NCI-H128 (cell line): Measurements from ENCODE around the gene CAMKMT.
"Not testable (repeated sequence)": the region's sequence is repeated elsewhere in the genome, so short reads cannot be mapped to it uniquely, and the experiment has no call there.

Experiments
- DNase-seq: peaks from one replicate; lab custom pipeline; 2025; ENCODE audit not compliant: unreplicated experiment; lab: John Stamatoyannopoulos, UW

Gene CAMKMT

GRCh38 chr2:44360749-44361329 lies 908 bp upstream of the CAMKMT start:
- no peak for DNase-seq

GRCh38 chr2:44362207-44363015 lies 664 bp downstream of the CAMKMT start:
- DNase-seq: no peak

DNA sequence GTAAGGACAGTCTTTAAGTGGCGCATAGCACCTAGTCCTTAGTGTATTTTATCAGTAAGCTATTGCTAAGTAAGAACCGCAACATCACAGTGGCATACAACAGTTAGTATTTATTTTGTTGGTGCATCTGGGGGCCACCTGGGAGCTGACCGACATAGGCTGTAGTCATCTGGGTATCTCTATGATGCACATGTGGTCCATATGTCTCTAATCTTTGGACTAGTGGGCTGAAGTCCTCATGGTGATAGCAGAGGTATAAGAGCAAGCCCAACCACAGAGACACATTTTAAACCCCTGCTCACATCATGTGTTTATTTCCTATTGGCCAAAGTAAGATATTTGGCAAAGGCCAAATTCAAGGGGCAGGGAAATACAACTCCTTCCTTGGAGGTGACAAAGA lies 2.9 kb downstream of the CAMKMT start:
- DNase-seq: no peak

GRCh38 chr2:44367591-44367990 lies 5.8 kb downstream of the CAMKMT start:
- no peak for DNase-seq

GRCh38 chr2:44369392-44369791 lies 7.6 kb downstream of the CAMKMT start:
- no peak for DNase-seq

DNA sequence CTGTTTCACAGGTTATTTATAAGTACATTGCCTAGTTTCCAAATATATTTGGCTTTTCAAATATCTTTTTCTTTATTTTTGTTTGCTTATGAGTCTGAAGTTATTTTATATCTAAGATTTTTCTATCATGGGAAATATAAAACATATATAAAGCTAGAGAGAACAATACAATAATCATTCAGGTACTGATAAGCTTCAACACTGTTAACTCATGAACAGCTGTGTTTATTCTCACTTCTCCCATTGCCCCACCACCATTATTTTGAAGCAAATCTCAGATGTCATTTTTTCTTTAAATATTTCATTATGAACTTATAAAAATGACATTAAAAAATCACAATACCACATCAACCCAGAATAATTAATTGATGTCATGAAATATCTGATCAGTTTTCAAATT lies 9.7 kb downstream of the CAMKMT start:
- DNase-seq: no peak

GRCh38 chr2:44372246-44372645 lies 10.5 kb downstream of the CAMKMT start:
- no peak for DNase-seq

- no peak for DNase-seq
Measured at GRCh38 chr2:44377486-44377885, 15.7 kb downstream of the CAMKMT start.

DNA sequence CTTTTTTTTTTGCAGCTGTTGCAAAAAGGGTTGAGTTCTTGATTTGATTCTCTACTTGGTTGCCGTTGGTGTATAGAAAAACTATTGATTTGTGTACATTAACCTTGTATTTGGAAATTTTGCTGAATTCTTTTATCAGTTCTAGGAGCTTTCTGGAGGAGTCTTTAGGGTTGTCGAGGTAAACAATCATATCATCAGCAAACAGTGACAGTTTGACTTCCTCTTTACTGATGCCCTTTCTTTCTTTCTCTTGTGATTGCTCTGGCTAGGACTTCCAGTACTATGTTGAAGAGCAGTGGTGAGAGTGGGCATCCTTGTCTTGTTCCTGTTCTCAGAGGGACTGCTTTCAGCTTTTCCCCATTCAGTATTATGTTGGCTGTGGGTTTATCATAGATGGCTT lies 23.5 kb downstream of the CAMKMT start:
- DNase-seq: not testable (repeated sequence)

DNA sequence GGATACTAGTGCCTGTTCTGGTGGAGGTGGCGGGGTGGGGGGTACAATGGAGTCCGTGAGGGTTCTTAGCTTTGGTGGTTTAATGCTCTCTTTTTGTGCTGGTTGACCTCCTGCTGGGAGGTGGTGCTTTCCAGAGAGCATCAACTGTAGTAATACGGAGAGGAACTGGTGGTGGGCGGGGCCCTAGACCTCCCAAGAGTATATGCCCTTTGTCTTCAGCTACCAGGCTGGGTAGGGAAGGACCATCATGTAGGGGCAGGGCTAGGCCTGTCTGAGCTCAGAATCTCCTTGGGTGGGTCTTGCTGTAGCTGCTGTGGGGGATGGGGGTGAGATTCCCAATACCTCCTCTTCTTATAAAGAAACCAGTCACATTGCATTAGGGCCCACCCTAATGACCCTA lies 27.1 kb downstream of the CAMKMT start:
- no peak for DNase-seq

DNA sequence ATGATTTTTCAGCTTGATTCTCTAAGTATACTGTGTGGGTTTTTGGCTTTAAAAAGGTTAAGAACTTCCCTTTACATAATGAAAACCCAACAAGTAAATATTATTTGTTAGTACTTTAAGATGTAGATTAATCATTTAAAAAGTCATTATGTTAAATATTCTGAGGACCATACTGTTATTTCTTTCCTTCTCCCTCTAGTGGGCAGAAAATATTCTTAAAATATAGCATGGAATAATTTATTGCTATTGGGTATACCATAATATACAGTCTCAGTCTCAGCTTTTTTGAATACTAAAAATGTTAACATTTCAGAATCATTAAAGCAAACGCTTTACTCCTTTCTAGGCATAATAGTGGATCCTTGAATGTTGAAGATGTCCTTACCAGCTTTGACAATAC lies 28.1 kb downstream of the CAMKMT start:
- no peak for DNase-seq

- peak; percentile 71 for DNase-seq
Measured at GRCh38 chr2:44392338-44392943, 30.7 kb downstream of the CAMKMT start.

DNA sequence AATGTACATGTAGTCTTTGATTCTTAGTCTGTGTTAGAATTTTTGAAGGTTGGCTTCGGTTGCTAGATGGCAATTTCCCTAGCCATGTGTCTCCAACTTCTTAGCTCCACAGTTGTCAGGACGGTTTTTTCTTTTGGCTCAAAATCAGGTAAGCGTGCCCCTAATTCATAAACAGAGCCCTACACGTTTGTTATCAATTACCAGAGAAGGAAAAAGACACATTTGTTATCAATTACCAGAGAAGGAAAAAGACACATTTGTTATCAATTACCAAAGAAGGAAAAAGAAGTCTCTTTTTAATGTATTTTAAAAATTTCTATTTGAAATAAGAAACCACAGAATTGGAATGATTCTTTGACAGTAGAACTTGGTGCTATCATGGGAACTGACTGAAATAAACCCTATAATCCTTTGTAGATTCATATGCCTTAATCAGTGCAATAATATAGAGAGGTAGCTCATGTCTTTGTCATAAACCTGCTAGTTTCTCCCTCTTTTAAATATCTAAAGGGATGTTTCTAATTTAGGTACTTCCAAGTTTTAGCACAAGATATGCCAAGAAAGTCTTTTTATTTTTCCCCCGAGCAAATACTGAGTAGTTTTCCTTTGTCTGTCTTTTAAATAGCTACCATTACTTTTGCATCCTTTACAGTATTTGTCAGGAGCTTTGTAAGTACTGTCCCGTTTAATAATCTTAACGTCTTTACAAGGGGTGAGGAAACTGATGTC lies 35.9 kb downstream of the CAMKMT start:
- no peak for DNase-seq

DNA sequence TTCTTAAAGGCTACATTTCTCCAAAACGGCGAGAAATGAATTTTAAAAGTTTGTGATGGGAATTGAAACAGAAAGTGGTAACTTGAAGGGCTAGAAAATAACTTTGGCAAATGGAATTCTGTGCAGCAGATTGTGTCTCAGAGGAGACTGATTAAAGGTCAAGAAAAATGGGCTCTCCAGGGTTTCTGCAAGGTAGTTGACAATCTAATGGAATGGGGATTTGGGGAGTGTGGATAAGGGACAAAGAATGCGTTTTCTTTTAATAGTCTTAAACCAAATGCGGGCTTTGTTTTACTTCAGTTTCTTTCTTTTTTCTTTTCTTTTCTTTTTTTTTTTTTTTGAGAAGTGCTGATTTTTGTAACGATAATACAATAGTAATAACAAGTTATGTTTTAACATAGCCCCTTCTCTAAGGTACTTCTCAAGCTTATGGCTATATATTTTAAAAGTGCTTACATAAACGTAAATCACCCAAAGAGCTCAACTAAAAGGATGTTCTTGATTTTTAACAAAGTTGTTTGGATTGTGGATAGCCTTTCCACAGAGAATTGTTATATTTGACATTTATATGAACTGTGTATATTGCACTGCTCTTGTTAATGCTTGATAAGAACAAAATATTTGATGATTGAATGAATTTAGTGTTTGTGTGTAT lies 36.6 kb downstream of the CAMKMT start:
- no peak for DNase-seq

DNA sequence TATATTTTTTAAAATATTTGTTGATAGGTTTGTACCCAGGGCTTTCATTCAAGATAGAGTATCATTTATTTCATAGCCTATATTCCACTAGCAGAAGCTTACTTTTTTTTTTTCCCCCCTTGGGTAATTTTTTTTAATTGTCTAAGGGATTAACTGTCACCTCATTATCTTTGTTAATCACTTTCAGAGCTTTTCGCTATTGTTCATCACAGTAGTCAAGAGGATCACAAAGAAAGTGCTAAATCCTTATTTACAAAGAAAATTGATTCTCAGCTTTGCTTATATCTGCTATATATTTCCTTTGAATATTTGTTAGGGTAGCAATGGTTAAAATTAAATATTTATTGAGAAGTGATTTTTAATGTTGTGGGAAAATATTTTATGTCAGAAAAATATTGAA lies 59.0 kb downstream of the CAMKMT start:
- DNase-seq: no peak

DNA sequence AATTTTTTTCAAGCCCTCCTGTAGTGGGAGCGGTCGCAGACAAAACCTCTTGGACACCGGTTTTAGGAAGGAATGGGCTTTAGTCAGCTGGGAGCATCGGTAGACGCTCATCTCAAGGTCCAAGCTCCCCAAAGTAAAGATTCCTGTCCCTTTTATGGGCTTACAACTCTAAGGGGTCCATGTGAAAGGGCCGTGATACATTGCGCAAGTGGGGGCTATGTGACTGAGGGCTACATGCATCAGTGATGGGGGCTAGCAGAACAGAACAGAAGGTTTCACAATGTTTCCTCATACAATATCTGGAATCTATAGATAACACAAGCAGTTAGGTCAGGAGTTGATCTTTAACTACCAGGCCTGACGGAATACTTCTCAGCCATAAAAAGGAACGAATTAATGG lies 62.5 kb downstream of the CAMKMT start:
- no peak for DNase-seq

- DNase-seq: no peak
Measured at GRCh38 chr2:44429034-44429433, 67.3 kb downstream of the CAMKMT start.

GRCh38 chr2:44430342-44430741 lies 68.6 kb downstream of the CAMKMT start:
- no peak for DNase-seq

- no peak for DNase-seq
Measured at GRCh38 chr2:44433895-44434294, 72.1 kb downstream of the CAMKMT start.

DNA sequence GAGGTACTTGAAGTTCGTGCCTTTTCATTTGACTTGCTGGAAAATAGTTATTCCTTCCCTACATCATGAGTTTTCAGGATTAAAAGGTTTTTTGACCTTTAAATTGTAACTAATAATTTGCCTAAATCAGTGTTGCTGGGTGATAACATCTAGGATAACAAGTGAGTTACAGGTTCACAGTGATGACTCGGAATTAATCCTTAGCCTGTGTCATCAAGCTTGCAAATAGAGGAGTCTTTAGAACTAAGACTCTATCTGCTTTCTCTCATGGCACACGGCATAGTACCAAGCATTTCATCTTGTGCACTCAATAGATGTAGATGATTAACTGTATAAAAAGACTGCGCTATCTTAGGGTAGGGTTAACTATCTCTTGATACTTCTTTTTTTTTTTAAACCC lies 79.5 kb downstream of the CAMKMT start:
- no peak for DNase-seq

GRCh38 chr2:44442019-44442418 lies 80.3 kb downstream of the CAMKMT start:
- DNase-seq: no peak
